ENCODE measurements around the gene NOL9.

DNA sequence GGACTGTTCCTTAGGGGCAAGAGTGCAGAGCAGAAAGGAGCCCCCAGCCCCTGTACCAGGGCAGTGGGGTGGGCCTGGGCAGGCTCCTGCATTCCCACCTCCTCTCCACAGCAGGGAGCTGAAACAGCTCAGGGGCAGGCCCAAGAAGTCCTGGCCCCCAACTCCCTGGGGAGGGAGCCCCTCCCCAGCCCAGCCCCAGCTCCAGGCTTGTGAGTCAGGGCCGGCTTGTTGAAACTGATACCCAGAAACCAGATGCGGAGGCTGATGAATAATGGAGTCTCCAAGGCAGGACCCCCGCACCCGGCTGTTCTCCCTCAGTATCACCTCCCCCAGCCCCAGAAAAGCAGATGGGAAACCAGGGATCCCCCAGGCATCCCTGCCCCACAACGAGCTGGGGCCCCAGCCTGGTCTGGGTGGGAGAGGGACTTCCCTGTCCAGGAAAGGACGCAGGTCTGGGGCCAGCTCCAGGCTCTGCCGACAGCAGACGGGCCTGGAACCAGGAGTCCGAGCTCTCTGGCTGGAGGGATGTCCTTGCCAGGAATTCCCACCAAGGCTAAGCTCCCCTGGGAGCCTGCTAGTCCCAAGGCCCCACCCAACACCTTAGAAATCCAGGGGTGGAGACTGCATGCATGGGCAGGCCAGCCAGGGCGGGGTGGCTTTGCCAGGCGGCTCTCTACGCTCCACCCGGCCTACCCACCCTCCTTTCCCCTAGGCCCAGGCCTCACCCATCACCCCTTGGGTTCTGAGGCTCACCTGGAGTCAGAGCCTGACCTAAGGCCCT, 65.5 kb downstream of the NOL9 start:
- TF ChIP-seq, protein P1, sequence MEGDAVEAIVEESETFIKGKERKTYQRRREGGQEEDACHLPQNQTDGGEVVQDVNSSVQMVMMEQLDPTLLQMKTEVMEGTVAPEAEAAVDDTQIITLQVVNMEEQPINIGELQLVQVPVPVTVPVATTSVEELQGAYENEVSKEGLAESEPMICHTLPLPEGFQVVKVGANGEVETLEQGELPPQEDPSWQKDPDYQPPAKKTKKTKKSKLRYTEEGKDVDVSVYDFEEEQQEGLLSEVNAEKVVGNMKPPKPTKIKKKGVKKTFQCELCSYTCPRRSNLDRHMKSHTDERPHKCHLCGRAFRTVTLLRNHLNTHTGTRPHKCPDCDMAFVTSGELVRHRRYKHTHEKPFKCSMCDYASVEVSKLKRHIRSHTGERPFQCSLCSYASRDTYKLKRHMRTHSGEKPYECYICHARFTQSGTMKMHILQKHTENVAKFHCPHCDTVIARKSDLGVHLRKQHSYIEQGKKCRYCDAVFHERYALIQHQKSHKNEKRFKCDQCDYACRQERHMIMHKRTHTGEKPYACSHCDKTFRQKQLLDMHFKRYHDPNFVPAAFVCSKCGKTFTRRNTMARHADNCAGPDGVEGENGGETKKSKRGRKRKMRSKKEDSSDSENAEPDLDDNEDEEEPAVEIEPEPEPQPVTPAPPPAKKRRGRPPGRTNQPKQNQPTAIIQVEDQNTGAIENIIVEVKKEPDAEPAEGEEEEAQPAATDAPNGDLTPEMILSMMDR (IDR thresholded peaks at IDR 0.05), result no peak
- TF ChIP-seq POLR2A (IDR thresholded peaks at IDR 0.05), result no peak
- TF ChIP-seq POLR2AphosphoS5 (IDR thresholded peaks at IDR 0.05), result no peak

Data from stomach (tissue), 4 donors.